HG02885 (cell line): ENCODE results near the gene MOCOS.

ENCODE experiments used
- ATAC-seq: cut with Tn5 transposase; IDR thresholded peaks from one replicate; pipeline ENCODE4 v1.9.1; 2021; ENCODE audit warnings: mild to moderate bottlenecking; ENCODE audit not compliant: unreplicated experiment, poor library complexity

Gene MOCOS

DNA sequence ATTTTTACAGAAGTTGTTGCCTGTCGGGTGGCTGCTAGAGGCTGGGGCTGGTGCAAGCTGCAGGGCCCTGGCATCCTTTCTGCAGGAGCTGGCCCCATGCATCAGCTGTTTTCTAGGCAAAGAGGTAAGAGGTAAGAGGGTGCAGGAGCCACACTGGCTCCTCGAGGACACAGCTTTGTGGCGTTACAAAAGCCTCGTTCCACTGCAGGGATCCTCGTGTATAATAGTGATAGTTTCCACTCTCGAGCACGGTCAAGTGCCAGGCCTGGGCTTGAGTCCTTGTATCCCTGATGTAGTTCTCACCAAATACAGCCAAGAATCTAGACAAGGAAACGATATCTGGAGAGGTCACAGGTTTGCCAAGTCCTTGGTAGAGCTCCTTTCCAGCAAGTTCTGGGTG is 77.0 kb downstream of the MOCOS start:
- ATAC-seq, result no peak

DNA sequence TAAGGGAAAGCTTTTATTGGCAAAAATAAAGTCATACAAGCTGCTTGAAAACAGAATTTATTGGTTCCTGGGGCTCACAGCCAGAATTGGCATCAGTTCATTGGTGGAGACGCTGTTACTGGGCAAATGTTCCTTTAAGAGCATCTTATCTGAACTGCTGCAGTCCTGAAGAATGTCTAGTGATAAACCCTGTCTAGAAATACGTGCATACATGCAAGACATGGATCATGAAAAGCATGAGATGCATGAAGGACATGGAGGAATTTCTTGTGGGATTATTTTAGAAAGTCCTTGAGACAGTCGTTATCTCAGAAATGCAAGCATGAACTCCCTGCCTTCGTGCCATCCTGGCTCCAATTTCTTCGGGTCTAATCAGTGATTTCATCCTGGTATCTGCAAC is 77.7 kb downstream of the MOCOS start:
- ATAC-seq, result no peak

DNA sequence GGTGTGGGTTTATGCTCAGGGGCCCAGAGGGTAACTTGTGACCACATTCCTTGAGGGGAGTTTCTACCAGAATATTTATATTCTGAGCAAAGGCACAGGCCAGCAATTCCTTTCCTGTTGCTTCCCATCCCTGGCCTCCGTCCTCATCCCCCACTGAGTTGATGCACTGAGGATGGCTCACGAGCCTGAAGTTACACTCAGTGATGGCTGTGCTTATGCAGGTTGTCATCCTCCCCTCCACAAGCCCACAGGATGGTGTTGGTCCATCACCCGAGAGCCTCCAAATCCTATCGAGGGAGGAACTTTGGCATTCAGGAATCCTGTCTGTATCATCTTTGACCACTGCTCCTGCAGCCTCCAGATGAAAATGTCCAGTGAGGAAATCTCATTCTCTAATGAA is 81.9 kb downstream of the MOCOS start:
- no peak for ATAC-seq

DNA sequence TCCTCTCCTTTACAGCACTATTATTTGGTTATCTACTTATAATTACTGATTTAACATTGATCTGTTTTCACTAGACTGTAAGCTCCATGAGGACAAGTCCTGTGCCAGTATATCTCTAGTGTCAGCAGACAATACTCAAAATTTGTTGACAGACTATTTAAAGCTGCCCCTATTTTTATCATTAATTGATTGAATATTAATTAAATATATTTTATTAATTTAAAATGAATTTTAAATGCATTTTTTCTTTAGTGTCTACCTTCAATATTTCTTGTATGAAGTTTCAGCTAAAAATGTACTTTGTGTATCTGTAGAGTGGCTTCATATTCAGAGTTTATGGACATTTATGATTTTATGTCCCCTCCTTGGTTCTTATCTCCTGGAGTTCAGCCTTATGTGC is 83.9 kb downstream of the MOCOS start:
- ATAC-seq, result no peak

DNA sequence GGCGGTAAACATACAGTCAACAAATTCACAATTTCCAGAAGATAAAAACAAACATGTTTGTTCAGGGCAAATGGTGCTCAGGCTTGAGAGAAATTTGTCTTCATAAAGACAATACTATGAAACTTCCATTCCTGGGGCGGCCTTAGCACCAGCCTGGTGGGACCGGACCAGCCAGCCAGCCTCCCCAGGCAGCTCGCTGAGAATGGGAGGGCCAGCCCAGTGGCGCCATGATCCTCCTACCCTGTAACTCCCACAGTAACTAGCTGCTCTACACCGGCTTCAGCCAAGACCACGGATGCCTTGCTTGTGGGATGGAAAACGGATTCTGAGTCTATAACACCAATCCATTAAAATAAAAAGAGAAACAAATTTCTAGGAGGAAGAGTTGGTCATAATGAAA is 86.0 kb downstream of the MOCOS start:
- ATAC-seq, result no peak

DNA sequence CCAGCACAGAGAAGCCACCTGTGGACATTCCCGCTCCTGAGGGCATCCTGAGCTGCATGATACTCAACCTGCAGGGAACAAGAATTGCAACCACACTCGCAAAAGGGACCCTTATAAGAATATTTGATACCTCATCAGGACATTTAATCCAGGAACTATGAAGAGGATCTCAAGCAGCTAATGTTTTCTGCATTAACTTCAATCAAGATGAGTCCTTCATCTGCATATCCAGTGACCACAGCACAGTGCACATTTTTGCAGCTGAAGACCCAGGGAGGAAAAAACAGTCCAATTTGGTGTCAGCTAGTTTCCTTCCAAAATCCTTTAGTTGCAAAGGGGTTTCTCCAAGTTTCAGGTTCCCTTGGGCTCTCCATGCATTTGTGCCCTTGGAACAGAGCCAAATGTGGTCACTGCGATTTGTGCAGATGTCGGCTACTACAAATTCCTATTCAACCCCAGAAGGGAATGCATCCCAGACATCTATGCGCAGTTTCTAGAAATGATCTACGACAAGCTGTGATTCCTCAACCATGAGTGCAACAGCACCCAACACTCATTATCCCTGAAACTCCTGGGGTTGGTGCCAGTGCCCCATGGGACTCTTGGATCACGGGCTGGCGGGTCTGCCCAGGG is 86.9 kb downstream of the MOCOS start:
- no peak for ATAC-seq

DNA sequence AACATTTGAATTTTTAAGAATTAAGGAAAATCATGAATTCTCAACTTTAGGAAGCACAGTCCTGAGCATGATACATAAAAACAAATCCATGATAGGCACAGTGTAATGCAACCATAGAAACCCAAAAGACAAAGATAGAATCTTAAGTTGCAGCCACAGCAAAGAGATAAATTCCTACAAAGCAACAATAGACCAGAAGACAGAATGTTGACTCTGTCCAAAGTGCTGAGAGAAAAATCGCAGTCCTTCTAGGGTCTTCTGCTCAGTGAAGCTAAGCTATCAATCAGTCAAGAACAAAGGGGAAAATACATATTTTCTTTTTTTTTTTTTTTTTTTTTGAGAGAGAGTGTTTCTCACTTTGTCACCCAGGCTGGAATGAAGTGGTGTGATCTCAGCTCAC is 88.3 kb downstream of the MOCOS start:
- no peak for ATAC-seq

DNA sequence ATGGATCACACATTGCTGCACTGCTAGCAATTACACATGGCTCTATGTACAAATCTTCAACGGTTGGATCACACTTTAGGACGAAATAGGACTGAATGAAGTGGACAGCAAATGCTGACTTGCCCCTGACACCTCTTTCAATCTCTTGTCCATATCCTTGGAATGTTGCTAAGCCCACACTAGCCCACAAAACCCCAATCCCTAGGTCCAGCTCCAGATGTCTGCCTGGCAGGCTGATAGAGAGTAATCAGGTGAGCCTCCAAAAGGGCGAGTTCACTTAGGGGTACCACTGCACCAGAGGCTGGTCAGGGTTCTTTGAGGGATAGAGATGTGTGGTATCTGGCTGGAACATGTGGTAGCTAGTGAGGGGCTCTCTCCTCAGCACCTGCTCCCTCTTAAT is 91.7 kb downstream of the MOCOS start:
- ATAC-seq, result no peak

DNA sequence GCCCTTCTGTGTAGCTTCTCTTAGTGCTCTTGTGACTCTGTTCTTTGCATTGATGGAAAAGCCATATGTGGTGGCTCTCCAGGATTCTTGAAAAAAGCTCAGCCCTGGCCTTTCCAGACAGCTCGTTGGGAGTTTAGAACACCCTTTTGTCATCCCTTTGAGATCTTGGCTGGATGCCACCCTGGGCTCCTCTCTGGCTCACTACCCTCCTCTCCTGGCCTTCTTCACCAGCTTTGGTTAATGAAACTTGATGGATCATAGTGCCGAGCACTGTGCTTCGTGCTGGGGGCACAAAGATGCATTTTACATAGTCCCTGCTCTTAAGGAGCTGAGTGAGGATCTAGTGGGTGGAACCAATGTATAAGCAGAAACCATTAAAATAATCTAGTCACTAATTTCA is 94.6 kb downstream of the MOCOS start:
- no peak for ATAC-seq

DNA sequence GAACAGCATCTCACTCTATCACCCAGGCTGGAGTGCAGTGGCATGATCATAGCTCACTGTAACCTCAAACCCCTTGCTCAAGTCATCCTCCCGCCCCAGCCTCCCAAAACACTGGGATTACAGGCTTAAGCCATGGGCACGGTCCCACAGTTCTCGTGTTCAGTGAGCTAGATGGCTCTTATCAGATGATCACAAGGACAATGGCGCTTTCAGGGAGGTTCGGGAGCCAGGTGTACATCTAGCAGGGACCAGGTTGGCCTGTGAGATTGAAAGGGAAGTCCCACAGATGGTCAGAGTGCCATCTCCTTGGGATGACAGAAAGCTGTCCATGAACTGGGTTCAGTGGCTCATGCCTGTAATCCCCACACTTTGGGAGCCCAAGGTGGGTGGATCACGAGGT is 96.2 kb downstream of the MOCOS start:
- ATAC-seq, result no peak

DNA sequence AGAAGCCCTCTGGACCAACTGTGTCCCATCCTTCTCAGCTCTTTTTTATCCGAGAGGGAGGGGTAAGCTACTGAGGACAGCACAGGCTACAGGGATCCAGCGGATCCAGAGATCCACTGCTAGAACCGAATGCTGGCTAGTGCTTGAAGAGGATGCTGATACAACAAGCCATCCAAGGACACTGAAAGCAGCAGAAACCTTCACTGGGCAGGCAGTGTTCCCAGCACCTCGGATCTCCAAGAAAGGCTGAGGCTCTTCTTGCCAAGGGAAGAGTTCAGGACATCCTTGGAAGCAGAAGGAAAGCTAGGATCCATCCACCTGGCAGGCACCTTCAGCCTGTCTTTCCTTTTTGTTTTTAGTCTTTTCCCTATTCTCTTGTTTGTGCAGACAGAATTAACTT is 97.0 kb downstream of the MOCOS start:
- no peak for ATAC-seq

DNA sequence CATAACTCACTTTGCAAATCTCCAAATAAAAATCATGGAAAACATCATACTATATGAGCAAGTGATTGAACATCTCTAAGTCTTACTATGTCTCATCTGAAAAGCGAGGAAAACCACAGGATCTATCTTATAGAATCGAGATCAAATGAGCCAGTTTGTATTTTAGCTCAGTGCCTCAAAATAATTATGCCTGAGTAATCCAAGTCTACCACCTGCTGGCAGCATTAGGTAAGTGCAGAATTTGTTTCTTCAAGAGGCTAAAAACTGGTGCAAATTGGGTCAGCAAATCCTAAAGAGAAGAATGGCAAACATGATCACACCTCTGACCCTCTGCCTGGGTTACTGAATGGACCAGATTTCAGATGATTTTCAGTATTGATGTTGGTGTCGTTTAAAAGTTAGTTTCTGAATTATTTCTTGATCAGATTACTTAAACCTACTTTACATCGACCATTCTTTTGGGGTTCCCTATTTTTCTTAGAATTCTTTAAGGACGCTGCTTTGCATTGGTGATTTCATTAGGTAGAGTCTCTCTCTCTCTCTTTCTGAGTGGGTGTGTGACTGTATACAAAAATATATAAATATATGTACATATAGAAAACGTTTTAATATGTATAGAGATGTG is 97.5 kb downstream of the MOCOS start:
- no peak for ATAC-seq

DNA sequence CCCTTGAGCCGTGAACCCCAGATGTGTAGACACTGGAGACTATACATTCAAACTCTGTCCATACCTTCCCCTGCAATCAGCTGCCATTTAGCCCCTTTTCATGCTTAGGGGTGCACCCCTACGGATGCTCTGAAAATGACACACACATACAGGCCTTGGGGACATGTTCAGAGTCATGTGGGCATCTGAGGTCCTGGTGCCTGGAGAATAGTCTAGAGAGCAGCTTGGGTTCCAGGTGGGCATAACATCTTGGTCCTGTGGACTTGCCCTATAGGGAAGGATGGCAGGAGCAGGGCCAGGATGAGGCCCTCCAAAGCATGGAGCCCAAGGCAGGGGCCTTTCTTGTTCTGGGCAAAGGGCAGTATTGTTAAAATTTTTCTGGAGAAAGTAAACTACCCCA is 100.4 kb downstream of the MOCOS start:
- no peak for ATAC-seq

DNA sequence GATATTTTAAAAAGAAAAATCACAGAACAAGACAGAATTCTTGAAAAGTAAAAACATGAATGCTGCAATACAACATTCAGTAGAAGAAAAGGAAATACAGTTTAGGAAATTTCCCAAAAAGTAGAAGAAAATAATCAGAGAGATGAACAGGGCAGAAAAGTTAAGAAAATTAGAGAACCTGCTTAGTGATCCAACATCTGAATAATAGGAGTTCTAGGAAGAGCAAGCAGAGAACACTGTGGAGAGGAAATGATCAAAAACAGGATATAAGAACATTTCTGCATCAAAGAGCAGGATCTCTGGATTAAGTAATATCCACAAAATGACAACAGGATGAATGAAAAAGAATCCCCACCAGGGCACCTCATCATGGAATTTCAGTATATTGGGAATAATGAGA is 101.4 kb downstream of the MOCOS start:
- no peak for ATAC-seq

DNA sequence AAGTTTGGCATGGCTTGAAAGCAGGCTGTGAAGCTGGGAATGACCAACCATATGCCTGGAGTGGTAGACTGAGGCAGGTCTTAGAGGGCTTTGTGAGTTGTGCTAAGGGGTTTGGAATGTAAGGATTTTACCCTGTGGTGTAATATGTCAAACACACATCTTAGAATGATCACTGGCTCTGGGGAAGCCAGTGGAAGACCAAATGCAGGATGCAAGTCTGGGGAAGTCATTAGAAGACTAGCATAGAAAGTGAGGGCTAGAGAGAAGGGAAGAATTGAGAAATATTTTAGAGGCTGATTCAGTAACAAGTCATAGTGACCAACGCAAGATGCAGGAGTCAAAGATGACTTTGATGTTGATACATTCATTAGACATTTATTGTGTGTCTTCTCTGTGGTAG is 106.7 kb downstream of the MOCOS start:
- no peak for ATAC-seq

DNA sequence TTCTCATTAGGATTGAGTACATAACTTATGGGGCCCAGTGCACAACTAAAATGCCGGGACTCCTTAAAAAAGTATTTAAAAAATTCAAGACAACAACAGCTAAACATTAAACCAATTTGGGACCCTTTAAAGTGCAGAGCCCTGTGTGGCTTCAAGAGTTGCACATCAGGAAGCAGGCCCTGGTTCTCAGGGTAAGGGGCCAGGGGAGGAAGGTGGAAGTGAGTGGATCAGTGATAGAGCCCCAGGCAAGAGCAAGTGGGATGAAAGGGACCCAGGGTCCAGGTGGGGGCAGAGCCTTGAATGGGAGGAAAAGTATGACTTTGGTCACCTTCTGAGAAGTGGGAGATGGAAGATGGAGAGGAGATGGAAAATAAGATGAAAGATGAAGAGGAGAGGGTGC is 107.9 kb downstream of the MOCOS start:
- ATAC-seq, result no peak

DNA sequence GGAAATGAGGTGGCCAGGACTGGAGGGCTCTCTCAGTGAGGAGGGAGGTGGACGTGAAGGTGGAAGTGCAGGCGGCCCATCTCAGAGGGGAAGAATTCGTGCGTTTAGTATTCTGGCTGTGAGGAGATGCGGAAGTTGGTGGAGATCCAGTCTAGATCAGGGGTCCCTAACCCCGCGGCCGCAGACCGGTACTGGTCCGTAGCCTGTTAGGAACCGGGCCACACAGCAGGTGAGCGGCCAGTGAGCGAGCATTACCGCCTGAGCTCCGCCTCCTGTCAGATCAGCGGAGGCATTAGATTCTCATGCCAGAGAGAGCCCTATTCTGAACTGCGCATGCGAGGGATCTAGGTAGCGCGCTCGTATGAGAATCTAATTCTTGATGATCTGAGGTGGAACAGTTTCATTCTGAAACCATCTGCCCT is 108.6 kb downstream of the MOCOS start:
- ATAC-seq, result no peak

DNA sequence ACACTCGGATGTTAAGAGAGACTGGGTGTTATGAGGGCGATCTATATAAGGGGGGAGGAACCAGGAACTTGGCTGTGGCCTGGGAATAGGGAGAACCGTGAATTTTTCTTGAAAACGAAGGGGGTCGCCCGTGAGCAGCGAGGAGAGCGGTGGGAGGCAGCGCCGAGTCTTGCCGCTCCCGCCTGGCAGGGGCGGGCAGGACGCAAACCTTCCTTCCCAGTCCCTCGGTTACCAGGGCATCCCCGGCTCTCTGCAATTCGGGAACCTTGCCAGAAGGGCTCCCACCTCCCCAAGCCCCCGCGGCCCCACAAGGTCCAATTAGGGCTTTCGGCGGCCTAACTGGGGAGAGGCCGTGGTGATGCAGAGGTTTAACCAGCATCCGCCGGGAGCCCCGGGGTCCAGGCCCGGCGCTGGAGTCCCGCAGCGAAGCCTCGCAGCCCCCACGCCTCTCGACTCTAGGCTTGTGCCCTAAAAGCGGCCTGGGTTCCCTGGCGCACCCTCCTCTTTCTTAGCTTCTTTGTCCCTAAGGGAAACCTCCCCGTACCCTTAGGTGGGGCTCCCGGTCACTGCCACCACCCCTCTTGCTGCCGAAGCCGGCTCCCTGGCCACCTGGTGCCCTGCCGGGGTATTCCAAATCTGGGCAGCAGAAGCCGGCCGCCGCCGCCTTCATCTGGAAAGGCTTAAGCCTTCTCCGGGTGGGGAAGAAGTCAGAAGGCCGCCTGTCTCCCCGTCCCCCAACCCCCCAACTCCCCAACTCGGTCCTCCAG is 109.5 kb downstream of the MOCOS start:
- peak; percentile 19 for ATAC-seq

DNA sequence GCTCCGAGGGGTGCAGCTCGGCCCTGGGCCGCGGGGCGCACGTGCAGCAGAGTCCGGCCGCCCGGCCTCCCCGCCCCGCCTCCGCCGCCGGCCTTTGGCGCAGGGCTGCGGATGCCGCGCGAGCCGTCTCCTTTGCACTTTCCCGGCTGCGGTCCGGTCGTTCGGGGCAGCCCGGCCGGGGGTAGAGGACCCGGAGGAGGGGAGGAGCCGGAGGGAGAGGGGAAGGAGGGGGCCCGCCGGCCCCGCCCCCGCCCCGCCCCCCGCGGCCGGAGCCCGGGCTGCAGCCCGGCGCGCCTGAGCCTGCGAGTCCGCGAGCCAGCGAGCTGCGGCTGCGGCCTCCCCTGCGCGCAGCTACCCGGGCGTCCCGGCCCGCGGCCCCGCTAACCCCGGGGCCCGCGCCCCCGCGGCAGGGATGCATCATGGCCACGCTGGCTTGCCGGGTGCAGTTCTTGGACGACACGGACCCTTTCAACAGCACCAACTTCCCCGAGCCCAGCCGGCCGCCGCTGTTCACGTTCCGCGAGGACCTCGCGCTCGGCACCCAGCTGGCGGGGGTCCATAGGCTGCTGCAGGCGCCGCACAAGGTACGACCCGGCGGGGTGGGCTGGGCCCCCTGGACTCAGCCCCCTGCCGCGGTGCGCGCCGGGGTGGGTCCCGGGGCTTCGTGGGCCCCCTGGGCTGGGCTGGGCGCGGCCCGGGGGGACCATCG is 110.3 kb downstream of the MOCOS start, which contains the start of gene FHOD3:
FHOD3 (plus strand) TSS at position 297 of the 709 bp plus-strand sequence; CDS start at position 420, 123 bp downstream.
- ATAC-seq, result peak; percentile 73

DNA sequence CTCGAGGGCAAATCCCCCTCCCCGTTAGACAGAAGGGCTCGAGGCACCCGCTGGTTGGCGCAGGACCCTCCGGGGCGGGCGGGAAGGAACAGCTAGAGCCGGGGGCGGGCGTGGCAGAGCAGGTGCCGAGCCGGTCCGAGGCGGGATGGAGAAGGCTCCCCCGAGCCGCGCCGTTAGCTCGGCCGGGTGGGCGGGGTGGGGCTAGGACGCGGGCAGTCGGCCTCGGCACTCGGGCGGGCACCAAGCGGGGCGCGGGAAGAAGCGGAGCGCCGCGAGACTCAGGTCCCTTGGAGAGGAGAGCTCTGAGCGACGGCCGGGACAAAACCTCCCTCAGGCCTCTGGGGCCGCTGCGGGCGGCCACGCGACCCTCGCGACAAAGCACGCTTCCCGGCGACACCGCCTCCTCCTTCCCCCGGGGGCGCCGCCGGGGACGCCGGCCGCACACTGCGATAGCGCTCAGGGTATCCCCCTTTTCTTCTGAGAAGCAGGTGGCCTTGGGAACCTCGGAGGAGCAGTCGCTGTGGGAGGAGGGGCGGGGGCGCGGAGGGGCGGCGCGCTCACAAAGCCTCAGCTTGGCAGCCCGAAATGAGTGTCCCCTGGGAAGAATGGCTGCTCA is 110.9 kb downstream of the MOCOS start:
- ATAC-seq, result peak; percentile 37

DNA sequence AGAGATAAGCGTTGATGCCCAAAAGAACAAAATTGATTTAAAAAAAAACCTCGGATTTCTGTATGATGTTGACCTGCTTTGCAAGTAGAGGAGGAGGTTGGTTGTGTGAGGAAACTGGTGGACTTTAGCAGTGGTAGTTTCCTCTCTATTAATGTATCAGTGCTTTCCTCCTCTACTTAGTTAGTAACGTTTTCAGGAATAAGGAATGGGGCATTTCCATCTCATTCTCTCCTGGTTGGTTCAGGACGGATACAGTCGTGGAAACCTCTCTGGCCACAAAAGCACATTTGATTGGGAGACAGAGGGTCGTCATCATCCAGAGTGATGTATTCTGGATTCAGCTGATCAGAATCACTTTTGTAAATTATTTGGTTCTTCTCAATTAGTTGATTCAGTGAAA is 111.7 kb downstream of the MOCOS start:
- no peak for ATAC-seq
